ENCODE data around the gene OR52B4. TPM values are rescaled to one million over a fixed set of nuclear protein-coding genes. Genes with fewer than 3 reads are reported as not detected.
"Not testable (repeated sequence)": the region's sequence is repeated elsewhere in the genome, so short reads cannot be mapped to it uniquely, and the experiment has no call there.

OR52B4 gene
- total RNA-seq (not detected), polyA plus RNA-seq (not detected)

DNA sequence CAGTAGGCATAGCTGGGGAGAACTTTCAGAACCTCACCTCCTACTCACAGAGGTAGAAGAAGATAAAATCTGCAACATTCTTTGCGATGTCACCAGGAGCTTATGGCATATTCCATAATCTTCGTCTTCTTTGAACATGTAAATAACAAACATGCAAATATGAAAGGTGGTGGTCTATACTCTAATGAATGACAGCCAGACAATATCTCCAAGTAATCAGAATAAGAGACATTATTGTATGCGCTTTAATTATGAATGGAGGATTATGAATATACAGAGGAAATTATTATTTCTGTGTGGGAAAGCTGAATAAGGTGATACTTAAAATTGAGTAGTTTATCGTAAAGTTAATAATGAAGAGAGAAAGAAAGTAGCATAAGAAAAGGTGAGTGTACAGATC is at the start of gene OR52B4:
OR52B4 (minus strand) TSS at position 101 of the 400 bp plus-strand sequence; CDS start at position 10, 91 bp downstream.
- 82% methylated on average over 4 of the region's 4 CpGs for WGBS
- no peak within 1 kb of the TSS for H3K4me3 ChIP-seq (ENCODE audit: low read depth, low read length)
- no peak within 1 kb of the TSS for H3K27ac ChIP-seq (ENCODE audit: low read depth)
- no peak for DNase-seq (ENCODE audit: extremely low spot score)
- H3K36me3 ChIP-seq (ENCODE audit: insufficient read depth), result no peaks in the 10 kb centered on the region
- no peaks in the 10 kb centered on the region for H3K4me1 ChIP-seq (ENCODE audit: insufficient read depth)

DNA sequence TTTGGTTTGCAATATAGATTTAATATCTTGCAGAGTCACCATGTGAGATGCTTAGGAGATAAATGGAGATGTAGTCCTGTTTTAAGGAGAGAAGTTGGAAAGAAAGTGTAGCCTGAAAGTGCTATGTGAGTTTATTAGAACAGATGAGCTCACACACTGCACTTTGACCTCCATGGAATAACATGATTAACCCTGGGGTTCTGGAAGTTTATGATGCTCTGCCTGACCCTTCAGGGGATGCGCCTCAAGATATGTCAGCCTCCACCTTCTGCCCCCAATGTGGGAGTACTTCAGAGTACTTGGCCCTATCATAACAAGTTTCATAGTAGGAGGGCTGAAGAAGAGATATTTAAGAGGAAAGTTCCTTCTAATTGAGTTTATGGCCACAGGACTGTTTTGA is 48.6 kb upstream of the OR52B4 start:
- WGBS, result 49% methylated on average over 1 of the region's 1 CpG
- Histone ChIP-seq H3K4me1 (ENCODE audit: insufficient read depth) (no peaks in the 10 kb centered on the region), H3K4me3 (ENCODE audit: low read depth, low read length) (no peak overlapping the region)

DNA sequence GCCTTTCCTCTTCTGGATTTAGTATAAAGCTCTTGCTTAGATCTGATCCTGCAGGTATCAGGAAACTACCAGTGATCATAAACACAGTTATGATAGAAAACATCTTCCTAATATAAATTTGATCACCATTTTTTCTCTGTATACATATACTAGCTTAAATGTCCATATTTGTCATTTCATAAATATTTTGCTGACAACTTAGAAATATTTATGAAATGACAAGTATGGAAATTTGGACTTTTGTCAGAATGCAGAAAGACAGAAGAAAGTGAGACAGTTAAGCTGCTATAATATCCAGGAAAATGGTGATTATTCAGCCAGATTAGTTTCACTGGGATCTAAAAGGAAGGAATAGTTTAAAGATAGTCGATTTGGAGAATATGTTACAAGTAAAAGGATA is 48.1 kb upstream of the OR52B4 start:
- no peaks in the 10 kb centered on the region for H3K36me3 ChIP-seq (ENCODE audit: insufficient read depth)
- no peaks in the 10 kb centered on the region for H3K4me1 ChIP-seq (ENCODE audit: insufficient read depth)
- H3K27ac ChIP-seq (ENCODE audit: low read depth), result no peak overlapping the region
- 40% methylated on average over 1 of the region's 1 CpG for WGBS
- no peak for DNase-seq (ENCODE audit: extremely low spot score)
- no peak overlapping the region for H3K4me3 ChIP-seq (ENCODE audit: low read depth, low read length)

More for the DNA sequence above, 48.6 kb upstream of the OR52B4 start:
- no peak for DNase-seq (ENCODE audit: extremely low spot score)
- Histone ChIP-seq H3K36me3 (ENCODE audit: insufficient read depth) (no peaks in the 10 kb centered on the region), H3K27ac (ENCODE audit: low read depth) (no peak overlapping the region)

DNA sequence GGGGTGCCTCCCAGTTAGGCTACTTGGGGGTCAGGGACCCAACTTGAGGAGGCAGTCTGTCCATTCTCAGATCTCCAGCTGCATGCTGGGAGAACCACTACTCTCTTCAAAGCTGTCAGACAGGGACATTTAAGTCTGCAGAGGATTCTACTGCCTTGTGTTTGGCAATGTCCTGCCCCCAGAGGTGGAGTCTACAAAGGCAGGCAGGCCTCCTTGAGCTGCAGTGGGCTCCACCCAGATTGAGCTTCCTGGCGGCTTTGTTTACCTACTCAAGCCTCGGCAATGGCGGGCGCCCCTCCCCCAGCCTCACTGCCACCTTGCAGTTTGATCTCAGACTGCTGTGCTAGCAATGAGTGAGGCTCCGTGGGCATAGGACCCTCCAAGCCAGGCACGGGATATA is 38.0 kb upstream of the OR52B4 start:
- not testable (repeated sequence) for H3K4me1 ChIP-seq (ENCODE audit: insufficient read depth); H3K36me3 ChIP-seq (ENCODE audit: insufficient read depth); H3K27ac ChIP-seq (ENCODE audit: low read depth); H3K4me3 ChIP-seq (ENCODE audit: low read depth, low read length); DNase-seq (ENCODE audit: extremely low spot score)
- 89% methylated on average over 6 of the region's 6 CpGs for WGBS

DNA sequence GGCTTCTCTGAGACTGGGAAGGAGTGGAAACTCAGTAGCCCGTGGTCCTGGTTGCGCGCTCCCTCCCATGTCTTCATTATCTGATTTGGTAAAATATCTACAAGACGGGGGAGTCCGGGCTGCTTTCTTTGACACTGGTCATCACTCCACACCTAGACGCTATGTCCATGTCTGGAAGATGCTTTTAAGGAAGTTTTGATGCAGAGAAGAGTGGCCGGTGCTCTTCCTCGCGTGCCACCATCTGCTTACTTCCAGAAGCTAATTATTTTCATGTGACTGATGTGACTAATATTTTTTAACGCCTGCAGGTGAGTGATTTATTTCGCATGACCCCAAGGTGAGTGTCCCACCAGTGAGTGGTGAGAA is 25.7 kb upstream of the OR52B4 start:
- 28% methylated on average over 11 of the region's 11 CpGs for WGBS
- H3K36me3 ChIP-seq (ENCODE audit: insufficient read depth), result no peaks in the 10 kb centered on the region
- no peak for DNase-seq (ENCODE audit: extremely low spot score)
- H3K4me1 ChIP-seq (ENCODE audit: insufficient read depth), result no peaks in the 10 kb centered on the region
- H3K27ac ChIP-seq (ENCODE audit: low read depth), result no peak overlapping the region
- peak overlapping the region; percentile 66 for H3K4me3 ChIP-seq (ENCODE audit: low read depth, low read length)

DNA sequence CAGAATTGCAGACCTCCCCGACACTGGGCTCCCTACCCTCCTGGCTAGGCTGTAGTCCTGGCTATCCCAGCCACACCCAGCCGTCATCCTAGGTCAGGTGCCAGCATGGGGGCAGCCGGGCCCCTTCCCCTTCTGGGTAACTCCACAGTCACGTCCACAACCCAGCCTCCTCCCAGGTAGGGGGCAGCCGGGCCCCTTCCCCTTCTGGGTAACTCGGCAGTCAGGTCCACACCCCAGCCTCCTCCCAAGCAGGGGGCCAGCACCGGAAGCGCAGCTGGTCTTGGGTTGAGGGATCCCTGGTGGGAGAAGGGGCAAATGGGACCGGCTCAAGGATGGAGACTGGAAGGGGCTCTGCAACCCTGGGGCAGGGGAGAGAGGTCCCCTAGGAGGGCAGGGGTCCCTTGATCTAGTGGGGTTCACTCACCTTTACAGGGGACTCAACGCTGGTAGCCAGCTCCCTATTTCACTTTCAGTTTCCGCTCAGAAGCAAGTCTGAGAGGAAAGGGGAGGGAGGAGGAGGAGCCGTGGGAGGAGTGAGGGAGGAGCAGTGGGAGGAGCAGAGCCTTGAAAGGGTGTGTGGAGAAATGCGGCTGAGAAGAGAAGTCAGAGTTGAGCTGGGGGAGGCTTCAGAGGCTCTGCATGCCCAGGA is 25.1 kb upstream of the OR52B4 start, which contains the start of gene TRIM21:
TRIM21 (minus strand) TSS at position 494 of the 649 bp plus-strand sequence. CDS start 3,293 bp downstream, outside the sequence.
- peak; percentile 82 for DNase-seq (ENCODE audit: extremely low spot score)
- peak within 1 kb of the TSS; percentile 66 for H3K4me3 ChIP-seq (ENCODE audit: low read depth, low read length)
- WGBS, result 1% methylated on average over 13 of the region's 13 CpGs
- H3K36me3 ChIP-seq (ENCODE audit: insufficient read depth), result no peaks in the 10 kb centered on the region
- H3K27ac ChIP-seq (ENCODE audit: low read depth), result peak within 1 kb of the TSS; percentile 12
- H3K4me1 ChIP-seq (ENCODE audit: insufficient read depth), result no peaks in the 10 kb centered on the region

DNA sequence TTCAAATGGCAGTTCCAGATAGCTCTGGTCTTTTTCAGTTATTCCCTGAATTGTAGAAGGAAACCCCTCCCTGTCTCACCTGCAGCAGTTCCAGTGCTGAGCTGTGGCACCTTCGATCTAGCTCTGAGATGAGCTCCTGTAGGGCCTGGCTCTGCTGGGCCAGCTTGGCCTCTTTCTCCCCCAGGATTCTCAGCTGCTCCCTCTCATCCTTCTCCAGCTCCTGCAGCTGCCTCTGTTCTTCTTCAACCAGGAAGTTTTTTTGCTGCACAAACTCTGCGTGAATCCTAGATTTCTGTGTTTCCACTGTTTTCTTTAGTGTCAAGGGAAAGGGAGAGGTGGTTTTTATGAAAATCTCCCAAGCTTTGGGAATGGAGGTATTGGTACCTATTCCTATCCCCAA is 20.0 kb upstream of the OR52B4 start:
- 96% methylated on average over 2 of the region's 2 CpGs for WGBS
- Histone ChIP-seq H3K4me1 (ENCODE audit: insufficient read depth) (no peaks in the 10 kb centered on the region), H3K4me3 (ENCODE audit: low read depth, low read length) (no peak overlapping the region), H3K36me3 (ENCODE audit: insufficient read depth) (peaks cover 6% of the 10 kb centered on the region), H3K27ac (ENCODE audit: low read depth) (no peak overlapping the region)
- no peak for DNase-seq (ENCODE audit: extremely low spot score)

DNA sequence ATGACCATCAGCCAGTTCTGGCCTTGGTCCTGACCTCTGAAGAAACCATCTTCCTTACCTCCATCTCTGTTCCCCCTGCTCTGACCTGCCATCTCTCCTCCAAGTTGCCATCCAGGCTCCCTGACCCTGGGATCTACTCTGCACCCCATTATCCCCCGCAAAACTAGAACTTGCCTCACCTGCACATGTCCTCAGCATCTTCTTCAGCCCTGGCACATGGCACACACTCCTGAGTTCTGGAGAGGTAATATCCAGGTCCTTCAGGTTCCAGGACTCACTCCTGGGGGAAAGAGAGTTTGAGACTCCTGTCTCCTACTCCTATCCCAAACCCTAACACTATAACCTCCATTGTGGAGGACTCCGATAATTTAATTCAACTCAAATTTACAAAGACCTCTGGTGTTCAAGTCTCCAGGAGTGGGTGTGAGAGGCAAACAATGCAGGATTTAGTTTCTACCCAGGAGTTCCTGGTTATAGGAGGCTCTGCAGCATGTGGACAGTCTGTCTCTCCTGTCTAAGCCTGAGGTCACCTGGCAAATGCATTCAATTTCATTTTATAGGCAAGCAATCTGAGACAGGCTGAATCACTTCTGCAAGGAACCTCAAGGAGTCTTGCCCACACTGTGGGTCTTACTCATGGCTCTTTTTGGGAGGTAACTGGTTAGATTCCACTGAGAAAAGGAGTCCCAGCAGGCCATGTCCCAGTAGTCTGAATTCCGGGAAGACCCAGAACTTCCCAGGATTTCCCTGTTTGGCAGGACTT is 18.0 kb upstream of the OR52B4 start:
- no peaks in the 10 kb centered on the region for H3K4me1 ChIP-seq (ENCODE audit: insufficient read depth)
- H3K27ac ChIP-seq (ENCODE audit: low read depth), result no peak overlapping the region
- no peak for DNase-seq (ENCODE audit: extremely low spot score)
- H3K4me3 ChIP-seq (ENCODE audit: low read depth, low read length), result no peak overlapping the region
- WGBS, result 97% methylated on average over 3 of the region's 3 CpGs
- H3K36me3 ChIP-seq (ENCODE audit: insufficient read depth), result peaks cover 6% of the 10 kb centered on the region

DNA sequence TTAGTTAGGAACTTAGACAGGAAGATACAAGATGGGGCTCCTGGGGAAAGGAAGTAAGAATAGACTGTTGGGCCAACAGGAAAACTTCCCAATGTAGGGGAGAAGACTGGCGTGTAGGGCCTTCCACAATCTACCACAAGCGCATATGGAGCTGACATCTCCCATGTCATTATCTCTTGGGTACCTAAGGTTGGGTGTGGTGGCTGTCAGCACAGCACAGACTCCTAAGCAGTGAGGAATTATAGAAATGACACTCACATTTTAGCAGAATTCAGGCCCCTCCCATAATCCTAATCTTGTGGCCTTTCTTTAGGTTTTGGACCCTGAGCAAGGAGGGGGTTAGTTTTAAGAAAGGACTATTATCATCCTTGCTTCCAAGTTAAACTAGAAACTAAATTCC is 13.7 kb upstream of the OR52B4 start:
- Histone ChIP-seq H3K4me3 (ENCODE audit: low read depth, low read length) (no peak overlapping the region), H3K4me1 (ENCODE audit: insufficient read depth) (no peaks in the 10 kb centered on the region), H3K27ac (ENCODE audit: low read depth) (no peak overlapping the region), H3K36me3 (ENCODE audit: insufficient read depth) (peaks cover 1% of the 10 kb centered on the region)
- no peak for DNase-seq (ENCODE audit: extremely low spot score)
- WGBS, result 58% methylated on average over 2 of the region's 2 CpGs

DNA sequence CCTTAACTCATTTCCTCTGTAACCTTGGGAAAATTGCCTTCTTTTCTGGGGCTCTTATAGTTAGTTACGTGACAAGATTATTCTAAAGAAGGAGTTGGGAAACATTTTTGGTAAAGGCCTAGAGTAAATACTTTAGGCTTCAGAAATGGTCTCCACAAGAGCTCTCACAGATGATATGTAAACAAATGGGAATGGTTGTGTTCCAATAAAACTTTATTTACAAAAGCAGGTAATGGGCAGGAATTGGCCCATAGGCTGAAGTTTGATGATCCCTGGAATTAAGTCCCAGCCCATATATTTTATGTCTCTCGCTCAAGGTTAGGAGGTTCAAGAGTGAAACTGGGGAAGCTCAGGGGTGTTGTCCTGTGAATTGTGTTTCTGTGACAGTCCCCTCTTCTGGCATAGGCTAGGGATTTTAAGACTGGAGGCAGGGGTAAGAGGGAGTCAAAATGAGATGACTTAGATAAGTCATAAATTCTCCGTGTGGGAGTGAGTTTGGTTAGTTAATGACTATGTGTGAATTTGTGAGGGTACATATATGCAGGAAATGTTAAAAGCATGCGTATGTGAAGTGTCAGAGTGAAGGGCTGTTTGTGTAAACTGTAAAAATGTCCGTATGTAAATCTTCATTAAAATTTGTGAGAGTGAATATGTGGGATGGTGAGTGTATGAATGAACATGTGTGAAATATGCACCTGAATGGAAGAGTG is 7.4 kb upstream of the OR52B4 start:
- no peak for DNase-seq (ENCODE audit: extremely low spot score)
- WGBS, result 69% methylated on average over 5 of the region's 5 CpGs
- no peak overlapping the region for H3K27ac ChIP-seq (ENCODE audit: low read depth)

DNA sequence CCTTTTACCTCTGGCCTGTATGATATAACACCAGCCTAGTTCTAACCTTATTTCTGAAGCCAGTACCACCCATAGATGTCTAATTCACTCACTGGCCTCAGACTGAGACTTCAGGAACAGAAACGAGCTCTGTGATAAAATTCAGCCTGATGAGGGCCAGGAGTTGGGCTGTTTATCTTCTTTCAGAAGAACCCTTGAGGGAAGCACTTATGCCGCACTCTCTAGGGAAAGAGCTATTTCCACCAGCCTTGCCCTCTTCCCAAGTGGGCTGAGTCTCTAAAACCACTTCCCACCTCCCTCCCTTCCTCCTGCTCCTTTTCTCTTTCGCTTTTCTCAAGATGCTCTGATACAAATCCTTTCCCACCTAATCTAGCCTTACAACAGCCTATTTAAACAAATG is 2.0 kb upstream of the OR52B4 start:
- 45% methylated on average over 3 of the region's 3 CpGs for WGBS
- H3K4me1 ChIP-seq (ENCODE audit: insufficient read depth), result no peaks in the 10 kb centered on the region
- H3K4me3 ChIP-seq (ENCODE audit: low read depth, low read length), result no peak overlapping the region
- no peaks in the 10 kb centered on the region for H3K36me3 ChIP-seq (ENCODE audit: insufficient read depth)
- DNase-seq (ENCODE audit: extremely low spot score), result no peak
- H3K27ac ChIP-seq (ENCODE audit: low read depth), result no peak overlapping the region

More for the DNA sequence above, 7.4 kb upstream of the OR52B4 start:
- Histone ChIP-seq H3K4me1 (ENCODE audit: insufficient read depth) (no peaks in the 10 kb centered on the region), H3K36me3 (ENCODE audit: insufficient read depth) (no peaks in the 10 kb centered on the region), H3K4me3 (ENCODE audit: low read depth, low read length) (no peak overlapping the region)

DNA sequence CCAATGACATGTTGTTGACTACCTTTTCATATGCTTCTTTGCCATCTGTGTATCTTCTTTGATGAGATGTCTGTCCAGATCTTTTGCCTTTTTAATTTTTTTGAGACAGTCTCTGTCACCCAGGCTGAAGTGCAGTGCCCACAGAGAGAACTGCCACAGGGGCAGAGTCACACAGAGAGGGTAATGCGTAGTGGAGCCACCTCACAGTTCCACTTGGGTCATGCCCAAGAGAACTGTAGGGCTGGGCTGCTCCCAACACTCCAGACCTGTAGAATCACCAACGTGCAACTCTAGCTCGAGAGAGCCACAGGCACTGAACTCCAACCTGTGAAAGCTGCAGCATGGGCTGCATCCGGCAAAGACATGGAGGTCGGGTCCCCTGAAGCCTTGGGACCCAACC is 20.0 kb downstream of the OR52B4 start:
- DNase-seq (ENCODE audit: extremely low spot score); H3K36me3 ChIP-seq (ENCODE audit: insufficient read depth); H3K27ac ChIP-seq (ENCODE audit: low read depth); H3K4me3 ChIP-seq (ENCODE audit: low read depth, low read length); H3K4me1 ChIP-seq (ENCODE audit: insufficient read depth): not testable (repeated sequence)
- 86% methylated on average over 1 of the region's 5 CpGs for WGBS

DNA sequence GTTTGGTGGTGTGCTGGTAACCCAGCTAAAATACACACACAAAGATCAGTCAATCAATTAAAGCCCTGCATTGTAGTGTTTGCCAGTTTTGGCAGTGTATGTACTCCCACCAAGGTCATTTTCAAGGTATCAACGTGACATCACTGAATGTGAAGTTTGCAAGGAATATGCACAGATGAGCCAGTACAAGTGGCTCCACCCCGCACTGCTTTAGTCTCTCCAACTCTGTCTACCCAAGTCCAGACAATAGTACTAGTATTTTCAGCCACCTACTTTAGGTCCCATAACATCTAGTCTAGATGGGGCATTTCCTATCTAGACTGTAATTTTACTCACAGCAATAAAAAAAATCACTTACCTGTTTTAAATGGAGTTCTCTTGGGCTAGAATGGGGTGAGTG is 22.8 kb downstream of the OR52B4 start:
- not testable (repeated sequence) for H3K4me3 ChIP-seq (ENCODE audit: low read depth, low read length); H3K27ac ChIP-seq (ENCODE audit: low read depth); H3K4me1 ChIP-seq (ENCODE audit: insufficient read depth); H3K36me3 ChIP-seq (ENCODE audit: insufficient read depth); DNase-seq (ENCODE audit: extremely low spot score)
- 70% methylated on average over 2 of the region's 2 CpGs for WGBS

DNA sequence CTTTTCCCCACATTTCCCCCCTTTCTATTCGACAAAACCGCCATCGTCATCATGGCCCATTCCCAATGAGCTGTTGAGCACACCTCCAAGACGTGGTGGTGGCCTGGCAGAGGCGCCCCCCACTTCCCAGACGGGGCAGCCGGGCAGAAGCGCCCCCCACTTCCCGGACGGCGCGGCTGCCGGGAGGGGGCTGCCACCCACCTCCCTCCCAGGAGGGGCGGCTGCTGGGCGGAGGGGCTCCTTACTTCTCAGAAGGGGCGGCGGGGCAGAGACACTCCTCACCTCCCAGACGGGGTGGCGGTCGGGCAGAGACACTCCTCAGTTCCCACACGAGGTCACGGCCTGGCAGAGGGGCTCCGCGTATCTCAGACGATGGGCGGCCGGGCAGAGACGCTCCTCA is 33.8 kb downstream of the OR52B4 start:
- WGBS, result 94% methylated on average over 23 of the region's 28 CpGs
- H3K4me3 ChIP-seq (ENCODE audit: low read depth, low read length); H3K4me1 ChIP-seq (ENCODE audit: insufficient read depth); H3K27ac ChIP-seq (ENCODE audit: low read depth); DNase-seq (ENCODE audit: extremely low spot score); H3K36me3 ChIP-seq (ENCODE audit: insufficient read depth): not testable (repeated sequence)

Data from urinary bladder (tissue), 4 donors.